ENCODE measurements around the gene STAB2. TPM values are rescaled to one million over a fixed set of nuclear protein-coding genes. Genes with fewer than 3 reads are reported as not detected.
"Not testable (repeated sequence)": the region's sequence is repeated elsewhere in the genome, so short reads cannot be mapped to it uniquely, and the experiment has no call there.

Gene STAB2
- total and polyA plus RNA-seq, 4 experiments from 2014 or later, result not detected

DNA sequence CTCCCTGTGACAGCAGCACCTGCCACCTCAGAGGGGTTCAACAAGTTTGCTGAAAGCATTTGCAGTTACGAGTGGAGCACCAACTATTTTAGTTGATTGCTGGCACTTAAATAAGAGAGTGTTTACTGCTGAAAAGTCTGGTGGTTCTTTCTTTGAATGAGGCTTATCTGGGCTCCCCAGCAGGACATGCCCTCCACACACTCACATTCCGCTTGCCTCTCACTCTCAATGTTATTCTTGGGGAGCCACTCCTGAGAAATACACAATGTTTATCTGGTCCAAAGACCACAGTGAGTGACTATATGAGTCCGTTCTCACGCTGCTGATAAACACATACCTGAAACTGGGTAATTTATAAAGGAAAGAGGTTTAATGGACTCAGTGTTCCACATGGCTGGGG, 222.1 kb downstream of the STAB2 start:
- peaks cover 29 to 55% of the 10 kb centered on the region in 2 donors for H3K36me3 Mint-ChIP-seq
- H3K9me3 ChIP-seq (ENCODE audit: control insufficient read depth in 1 of 2, low read length in 2 of 2), result no peaks in the 10 kb centered on the region
- no peak for DNase-seq
- H3K27ac Mint-ChIP-seq, result no peak overlapping the region
- intact Hi-C loops (cut with micrococcal nuclease), result no loop called here
- no peak overlapping the region for H3K4me3 Mint-ChIP-seq
- H3K9me3 Mint-ChIP-seq, result no peaks in the 10 kb centered on the region
- no peak overlapping the region for H3K4me3 ChIP-seq (ENCODE audit: low read length in 2 of 2)
- H3K4me1 Mint-ChIP-seq, result peaks cover 0 to 1% (median 0%) of the 10 kb centered on the region in 4 donors
- POLR2A ChIA-PET (ENCODE audit: partially characterized antibody), result no interaction called here
- H3K27ac ChIP-seq (ENCODE audit: low read depth, low read length), result no peak overlapping the region
- H3K36me3 ChIP-seq (ENCODE audit: insufficient read depth, low read length), result no peaks in the 10 kb centered on the region
- H3K27me3 ChIP-seq (ENCODE audit: insufficient read depth, low read length), result no peaks in the 10 kb centered on the region
- CTCF ChIA-PET (ENCODE audit: partially characterized antibody), result no interaction called here
- H3K27me3 Mint-ChIP-seq, result no peaks in the 10 kb centered on the region
- H3K4me1 ChIP-seq (ENCODE audit: insufficient read depth, low read length), result no peaks in the 10 kb centered on the region

- H3K36me3 Mint-ChIP-seq, result peaks cover 30 to 59% of the 10 kb centered on the region in 2 donors
- H3K27ac ChIP-seq (ENCODE audit: low read depth, low read length); H3K4me1 Mint-ChIP-seq; H3K4me3 ChIP-seq (ENCODE audit: low read length in 2 of 2); intact Hi-C loops (cut with micrococcal nuclease); H3K9me3 ChIP-seq (ENCODE audit: control insufficient read depth in 1 of 2, low read length in 2 of 2); H3K27me3 ChIP-seq (ENCODE audit: insufficient read depth, low read length); H3K4me1 ChIP-seq (ENCODE audit: insufficient read depth, low read length); H3K9me3 Mint-ChIP-seq; DNase-seq; CTCF ChIA-PET (ENCODE audit: partially characterized antibody); H3K27me3 Mint-ChIP-seq; POLR2A ChIA-PET (ENCODE audit: partially characterized antibody); H3K36me3 ChIP-seq (ENCODE audit: insufficient read depth, low read length); H3K4me3 Mint-ChIP-seq; H3K27ac Mint-ChIP-seq: not testable (repeated sequence)
These were observed 222.6 kb downstream of the STAB2 start for GRCh38 chr12:103809639-103810038.

GRCh38 chr12:103810111-103810510, 223.0 kb downstream of the STAB2 start:
- Histone ChIP-seq H3K27ac (ENCODE audit: low read depth, low read length) (no peak overlapping the region), H3K36me3 (ENCODE audit: insufficient read depth, low read length) (no peaks in the 10 kb centered on the region), H3K4me1 (ENCODE audit: insufficient read depth, low read length) (no peaks in the 10 kb centered on the region), H3K9me3 (ENCODE audit: control insufficient read depth in 1 of 2, low read length in 2 of 2) (no peaks in the 10 kb centered on the region), H3K4me3 (ENCODE audit: low read length in 2 of 2) (no peak overlapping the region), H3K27me3 (ENCODE audit: insufficient read depth, low read length) (no peaks in the 10 kb centered on the region)
- no peak for DNase-seq
- intact Hi-C loops (cut with micrococcal nuclease), result no loop called here
- Mint-ChIP-seq H3K27ac (no peak overlapping the region), H3K36me3 (peaks cover 33 to 62% of the 10 kb centered on the region in 2 donors), H3K27me3 (no peaks in the 10 kb centered on the region), H3K4me1 (peaks cover 0 to 1% (median 0%) of the 10 kb centered on the region in 4 donors), H3K9me3 (no peaks in the 10 kb centered on the region), H3K4me3 (no peak overlapping the region)
- ChIA-PET POLR2A (ENCODE audit: partially characterized antibody) (no interaction called here), CTCF (ENCODE audit: partially characterized antibody) (no interaction called here)

DNA sequence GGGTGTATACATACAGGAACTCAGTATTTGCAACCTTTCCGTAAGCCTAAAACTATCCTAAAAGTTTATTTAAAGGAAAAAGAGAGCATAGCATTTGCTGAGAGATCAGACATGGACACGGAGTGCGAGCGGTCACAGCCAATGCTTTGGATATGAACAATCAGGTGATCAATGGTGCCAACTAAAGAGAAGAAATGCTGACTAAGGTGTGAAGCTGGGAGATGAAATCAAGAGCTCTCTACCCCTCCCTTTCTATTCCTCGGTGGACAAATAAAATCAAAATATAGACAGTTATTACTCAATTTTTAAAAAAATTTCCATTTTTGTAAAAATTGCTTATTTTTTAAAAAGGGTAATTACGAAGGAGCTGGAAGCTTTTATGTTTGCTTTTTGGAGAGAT, 224.7 kb downstream of the STAB2 start:
- Histone ChIP-seq H3K27me3 (ENCODE audit: insufficient read depth, low read length) (no peaks in the 10 kb centered on the region), H3K27ac (ENCODE audit: low read depth, low read length) (no peak overlapping the region), H3K36me3 (ENCODE audit: insufficient read depth, low read length) (no peaks in the 10 kb centered on the region), H3K4me3 (ENCODE audit: low read length in 2 of 2) (no peak overlapping the region), H3K9me3 (ENCODE audit: control insufficient read depth in 1 of 2, low read length in 2 of 2) (no peaks in the 10 kb centered on the region), H3K4me1 (ENCODE audit: insufficient read depth, low read length) (no peaks in the 10 kb centered on the region)
- no peaks in the 10 kb centered on the region for H3K9me3 Mint-ChIP-seq
- intact Hi-C loops (cut with micrococcal nuclease), result no loop called here
- no peak overlapping the region for H3K27ac Mint-ChIP-seq
- no peaks in the 10 kb centered on the region for H3K27me3 Mint-ChIP-seq
- peaks cover 23 to 55% of the 10 kb centered on the region in 2 donors for H3K36me3 Mint-ChIP-seq
- CTCF ChIA-PET (ENCODE audit: partially characterized antibody), result no interaction called here
- DNase-seq, result no peak
- no peak overlapping the region for H3K4me3 Mint-ChIP-seq
- POLR2A ChIA-PET (ENCODE audit: partially characterized antibody), result no interaction called here
- no peaks in the 10 kb centered on the region for H3K4me1 Mint-ChIP-seq

DNA sequence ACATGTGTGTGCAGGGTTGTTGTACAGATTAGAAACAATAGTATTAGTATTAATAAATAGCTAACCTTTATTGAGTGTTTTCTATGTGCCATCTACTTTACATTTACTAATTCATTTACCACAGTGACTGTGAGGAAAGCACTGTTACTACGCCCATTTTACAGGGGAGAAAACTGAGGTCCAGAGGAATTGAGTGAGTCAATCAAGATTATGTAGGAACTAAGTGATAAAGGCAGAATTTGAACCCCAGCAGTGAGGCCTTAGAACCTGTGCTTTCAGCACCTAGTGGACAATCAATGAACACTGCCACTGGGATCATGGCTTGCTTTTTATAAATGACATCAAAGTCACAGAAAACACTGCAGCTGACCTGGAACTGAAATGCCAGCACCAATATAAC, 225.7 kb downstream of the STAB2 start:
- POLR2A ChIA-PET (ENCODE audit: partially characterized antibody), result no interaction called here
- Mint-ChIP-seq H3K4me3 (no peak overlapping the region), H3K9me3 (no peaks in the 10 kb centered on the region), H3K36me3 (peaks cover 20 to 52% of the 10 kb centered on the region in 2 donors), H3K4me1 (no peaks in the 10 kb centered on the region), H3K27me3 (no peaks in the 10 kb centered on the region), H3K27ac (no peak overlapping the region)
- no peak overlapping the region for H3K27ac ChIP-seq (ENCODE audit: low read depth, low read length)
- DNase-seq, result no peak
- H3K9me3 ChIP-seq (ENCODE audit: control insufficient read depth in 1 of 2, low read length in 2 of 2), result no peaks in the 10 kb centered on the region
- H3K27me3 ChIP-seq (ENCODE audit: insufficient read depth, low read length), result no peaks in the 10 kb centered on the region
- CTCF ChIA-PET (ENCODE audit: partially characterized antibody), result no interaction called here
- H3K36me3 ChIP-seq (ENCODE audit: insufficient read depth, low read length), result no peaks in the 10 kb centered on the region
- H3K4me1 ChIP-seq (ENCODE audit: insufficient read depth, low read length), result no peaks in the 10 kb centered on the region
- H3K4me3 ChIP-seq (ENCODE audit: low read length in 2 of 2), result no peak overlapping the region
- intact Hi-C loops (cut with micrococcal nuclease), result no loop called here

DNA sequence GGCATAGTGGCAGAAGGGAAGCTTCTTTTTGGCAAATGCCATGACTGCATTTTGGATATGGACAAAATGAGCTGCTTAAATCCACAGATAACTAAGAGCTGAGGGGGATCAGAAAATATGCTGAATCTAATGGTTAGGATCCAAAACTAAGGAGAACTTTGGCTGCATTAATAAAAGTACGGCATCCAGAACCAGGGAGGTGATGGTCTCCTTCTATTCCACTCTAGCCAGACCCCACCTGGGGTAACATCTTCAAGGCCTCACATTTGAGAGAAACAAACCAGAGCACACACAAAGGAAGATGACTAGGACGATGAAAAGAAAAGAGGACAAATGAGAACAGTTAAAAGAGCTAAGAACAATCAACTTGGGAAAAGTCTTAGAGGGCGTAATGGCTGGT, 226.4 kb downstream of the STAB2 start:
- H3K36me3 Mint-ChIP-seq, result peaks cover 20 to 49% of the 10 kb centered on the region in 2 donors
- Histone ChIP-seq H3K4me1 (ENCODE audit: insufficient read depth, low read length) (no peaks in the 10 kb centered on the region), H3K36me3 (ENCODE audit: insufficient read depth, low read length) (no peaks in the 10 kb centered on the region), H3K27ac (ENCODE audit: low read depth, low read length) (no peak overlapping the region), H3K4me3 (ENCODE audit: low read length in 2 of 2) (no peak overlapping the region), H3K27me3 (ENCODE audit: insufficient read depth, low read length) (no peaks in the 10 kb centered on the region), H3K9me3 (ENCODE audit: control insufficient read depth in 1 of 2, low read length in 2 of 2) (no peaks in the 10 kb centered on the region)
- H3K9me3 Mint-ChIP-seq, result no peaks in the 10 kb centered on the region
- H3K4me3 Mint-ChIP-seq, result no peak overlapping the region
- H3K4me1 Mint-ChIP-seq, result no peaks in the 10 kb centered on the region
- no peak for DNase-seq
- ChIA-PET CTCF (ENCODE audit: partially characterized antibody) (no interaction called here), POLR2A (ENCODE audit: partially characterized antibody) (no interaction called here)
- H3K27me3 Mint-ChIP-seq, result no peaks in the 10 kb centered on the region
- no peak overlapping the region for H3K27ac Mint-ChIP-seq
- intact Hi-C loops (cut with micrococcal nuclease), result no loop called here

DNA sequence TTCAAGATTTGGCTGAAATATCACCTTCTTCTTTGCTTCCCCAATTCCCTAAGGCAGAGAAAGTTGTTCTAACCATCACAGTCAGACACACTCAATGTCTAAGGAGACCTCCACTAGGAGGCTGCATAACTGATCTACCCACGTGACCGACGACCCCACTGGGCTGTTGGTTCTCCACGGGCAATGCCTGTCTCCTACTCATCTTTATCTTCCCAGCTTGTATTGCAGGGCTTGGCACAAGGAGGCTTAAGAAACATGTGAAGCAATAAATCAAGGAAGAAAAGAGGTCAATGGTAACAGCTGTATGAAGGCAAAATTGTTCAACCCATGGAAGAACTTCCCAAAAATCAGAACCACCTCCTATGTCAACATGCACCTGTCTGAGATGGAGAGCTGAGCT, 226.9 kb downstream of the STAB2 start:
- no peaks in the 10 kb centered on the region for H3K27me3 Mint-ChIP-seq
- Histone ChIP-seq H3K27me3 (ENCODE audit: insufficient read depth, low read length) (no peaks in the 10 kb centered on the region), H3K9me3 (ENCODE audit: control insufficient read depth in 1 of 2, low read length in 2 of 2) (no peaks in the 10 kb centered on the region), H3K36me3 (ENCODE audit: insufficient read depth, low read length) (no peaks in the 10 kb centered on the region), H3K4me3 (ENCODE audit: low read length in 2 of 2) (no peak overlapping the region), H3K27ac (ENCODE audit: low read depth, low read length) (no peak overlapping the region), H3K4me1 (ENCODE audit: insufficient read depth, low read length) (no peaks in the 10 kb centered on the region)
- intact Hi-C loops (cut with micrococcal nuclease), result no loop called here
- DNase-seq, result no peak
- H3K4me1 Mint-ChIP-seq, result no peaks in the 10 kb centered on the region
- H3K4me3 Mint-ChIP-seq, result no peak overlapping the region
- CTCF ChIA-PET (ENCODE audit: partially characterized antibody), result no interaction called here
- no peaks in the 10 kb centered on the region for H3K9me3 Mint-ChIP-seq
- H3K36me3 Mint-ChIP-seq, result peaks cover 20 to 49% of the 10 kb centered on the region in 2 donors
- POLR2A ChIA-PET (ENCODE audit: partially characterized antibody), result no interaction called here
- H3K27ac Mint-ChIP-seq, result no peak overlapping the region

DNA sequence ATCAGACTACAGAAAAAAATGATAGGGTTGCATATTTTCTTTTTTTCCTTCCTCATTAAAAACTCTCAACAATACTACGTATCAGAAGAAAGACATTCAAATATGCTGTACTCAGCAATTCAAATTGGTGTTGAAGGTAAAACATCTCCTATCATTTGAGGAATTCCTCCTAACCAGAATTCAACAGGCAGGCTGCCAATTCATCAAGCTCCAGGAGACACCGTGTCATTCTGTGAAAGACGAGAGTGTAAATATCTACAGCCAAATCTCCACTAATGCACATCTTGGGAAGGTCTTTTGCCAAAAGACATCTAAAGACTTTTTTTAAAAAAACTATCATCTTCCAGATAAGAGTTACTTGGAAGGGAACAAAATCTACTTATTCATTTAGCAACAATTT, 227.4 kb downstream of the STAB2 start:
- Histone ChIP-seq H3K27me3 (ENCODE audit: insufficient read depth, low read length) (no peaks in the 10 kb centered on the region), H3K9me3 (ENCODE audit: control insufficient read depth in 1 of 2, low read length in 2 of 2) (no peaks in the 10 kb centered on the region), H3K4me3 (ENCODE audit: low read length in 2 of 2) (no peak overlapping the region), H3K36me3 (ENCODE audit: insufficient read depth, low read length) (no peaks in the 10 kb centered on the region), H3K4me1 (ENCODE audit: insufficient read depth, low read length) (no peaks in the 10 kb centered on the region), H3K27ac (ENCODE audit: low read depth, low read length) (no peak overlapping the region)
- Mint-ChIP-seq H3K4me1 (no peaks in the 10 kb centered on the region), H3K27ac (no peak overlapping the region), H3K9me3 (no peaks in the 10 kb centered on the region), H3K4me3 (no peak overlapping the region), H3K27me3 (no peaks in the 10 kb centered on the region), H3K36me3 (peaks cover 20 to 44% of the 10 kb centered on the region in 2 donors)
- ChIA-PET CTCF (ENCODE audit: partially characterized antibody) (no interaction called here), POLR2A (ENCODE audit: partially characterized antibody) (no interaction called here)
- no peak for DNase-seq
- intact Hi-C loops (cut with micrococcal nuclease), result no loop called here
